Keratinocyte (primary cell): ENCODE measurements around the gene ZNF682. TPM values are rescaled to one million over a fixed set of nuclear protein-coding genes. Genes with fewer than 3 reads are reported as not detected.

Experiments used
- DNase-seq: peaks from one replicate; pipeline ENCODE4 v3.0.0-alpha.2; 2011; ENCODE audit warnings: low read depth, missing footprints, low spot score
- FAIRE-seq: peaks from 2 replicates; lab custom pipeline; 2011; peaks lifted over from hg19 to GRCh38; lab: Jason Lieb, UNC
- H2AFZ ChIP-seq: 2 replicates; pipeline ENCODE4 v1.6.0; 2012; ENCODE audit warnings: low read length, control low read depth, inconsistent platforms; ENCODE audit not compliant: control insufficient read depth
- H3K27ac ChIP-seq: 2 replicates; pipeline ENCODE4 v1.5.1; 2011; ENCODE audit warnings: low read length; ENCODE audit not compliant: control insufficient read depth, insufficient read depth
- H3K27me3 ChIP-seq: 3 replicates; pipeline ENCODE4 v1.6.0; 2011; ENCODE audit warnings: low read length; ENCODE audit not compliant: control insufficient read depth, insufficient read depth; ENCODE audit errors: extremely low read depth
- H3K36me3 ChIP-seq, 2 experiments: 2 replicates in 1 of 2; 3 replicates in 1 of 2; pipeline ENCODE4 v1.5.1; 2011; ENCODE audit warnings: low read length in 2 of 2, mild to moderate bottlenecking in 1 of 2; ENCODE audit not compliant: control insufficient read depth in 2 of 2, insufficient read depth in 2 of 2; ENCODE audit errors: extremely low read depth in 1 of 2
- H3K4me1 ChIP-seq: 3 replicates; pipeline ENCODE4 v1.5.1; 2011; ENCODE audit warnings: low read length; ENCODE audit not compliant: control insufficient read depth, insufficient read depth; ENCODE audit errors: extremely low read depth
- H3K4me2 ChIP-seq: 3 replicates; pipeline ENCODE4 v1.6.0; 2011; ENCODE audit warnings: low read depth, low read length; ENCODE audit not compliant: control insufficient read depth, insufficient read depth; ENCODE audit errors: extremely low read depth
- H3K4me3 ChIP-seq, 3 experiments: fragments of 200-600 bp in 1 of 3; sonication (generic) in 1 of 3; 2 replicates in 2 of 3; 3 replicates in 1 of 3; pipeline ENCODE4 v1.5.1; 2011 to 2016; ENCODE audit warnings: low read length in 3 of 3, mild to moderate bottlenecking in 3 of 3, control low read depth in 2 of 3, inconsistent platforms in 1 of 3, low read depth in 1 of 3, mixed read lengths in 1 of 3, mixed run types in 1 of 3, moderate library complexity in 1 of 3; ENCODE audit not compliant: control insufficient read depth in 2 of 3, insufficient read depth in 2 of 3; ENCODE audit errors: extremely low read depth in 1 of 3
- H3K79me2 ChIP-seq: 2 replicates; pipeline ENCODE4 v1.6.0; 2012; ENCODE audit warnings: low read length; ENCODE audit not compliant: control insufficient read depth, insufficient read depth
- H3K9ac ChIP-seq: 3 replicates; pipeline ENCODE4 v1.6.0; 2011; ENCODE audit warnings: low read length; ENCODE audit not compliant: control insufficient read depth, insufficient read depth; ENCODE audit errors: extremely low read depth
- H3K9me1 ChIP-seq: 3 replicates; pipeline ENCODE4 v1.6.0; 2011; ENCODE audit warnings: low read length; ENCODE audit not compliant: control insufficient read depth, insufficient read depth; ENCODE audit errors: extremely low read depth
- H3K9me3 ChIP-seq: 2 replicates; pipeline ENCODE4 v1.5.1; 2012; ENCODE audit warnings: low read depth, low read length; ENCODE audit not compliant: control insufficient read depth
- H4K20me1 ChIP-seq: 3 replicates; pipeline ENCODE4 v1.6.0; 2011; ENCODE audit warnings: low read length; ENCODE audit not compliant: control insufficient read depth, insufficient read depth; ENCODE audit errors: extremely low read depth
- EZH2 ChIP-seq: IDR thresholded peaks from one replicate; pipeline ENCODE4 v1.6.1; 2012; ENCODE audit warnings: inconsistent platforms, mild to moderate bottlenecking, low read length, moderate library complexity
- dilution Hi-C: fragments of 300-500 bp; cut with MboI; formaldehyde crosslinking; loops from one replicate; pipeline ENCODE4 v1.7.0; 2020; ENCODE audit warnings: low sequenced_read_pairs; ENCODE audit not compliant: extremely low pct_ligation_motif_present
- polyA plus RNA-seq, 5 experiments: library from polyadenylated mRNA; depleted of rRNA in 3 of 5; stranded (reverse) in 3 of 5; stranded (forward) in 1 of 5; unstranded in 1 of 5; fragments of >200 nt; gene quantifications; 1 replicate in 1 of 5; 2 replicates in 3 of 5; 3 replicates in 1 of 5; pipeline versions ENCODE4 v1.2.1 to v1.2.3, GENCODE V29; 2011 to 2012; ENCODE audit warnings: missing spikeins in 2 of 5, low read depth in 1 of 5, low replicate concordance in 1 of 5
- small RNA-seq, 3 experiments: library from RNA; depleted of rRNA; stranded (forward); fragments of <200 nt; gene quantifications; one replicate each; pipeline ENCODE3, GENCODE V24; 2012; ENCODE audit warnings: low read depth in 3 of 3, low replicate concordance in 1 of 3; ENCODE audit not compliant: insufficient read length in 3 of 3
- TF ChIP-seq, protein P1 (sequence below), 3 experiments: IDR thresholded peaks in 1 of 3; conservative IDR thresholded peaks in 1 of 3; optimal IDR thresholded peaks in 1 of 3; 2 replicates in 2 of 3; 3 replicates in 1 of 3; pipeline versions ENCODE3 to v1.5.1; 2011; ENCODE audit warnings: low read length in 3 of 3, mild to moderate bottlenecking in 3 of 3, moderate library complexity in 2 of 3, control low read depth in 1 of 3, inconsistent platforms in 1 of 3; ENCODE audit not compliant: insufficient read depth in 2 of 3; ENCODE audit errors: extremely low read depth in 1 of 3

Gene ZNF682
- polyA plus RNA-seq, 1 donor (not counting 4 experiments of a cell fraction or from before 2014, with no cell fraction given): 6.0 TPM

DNA sequence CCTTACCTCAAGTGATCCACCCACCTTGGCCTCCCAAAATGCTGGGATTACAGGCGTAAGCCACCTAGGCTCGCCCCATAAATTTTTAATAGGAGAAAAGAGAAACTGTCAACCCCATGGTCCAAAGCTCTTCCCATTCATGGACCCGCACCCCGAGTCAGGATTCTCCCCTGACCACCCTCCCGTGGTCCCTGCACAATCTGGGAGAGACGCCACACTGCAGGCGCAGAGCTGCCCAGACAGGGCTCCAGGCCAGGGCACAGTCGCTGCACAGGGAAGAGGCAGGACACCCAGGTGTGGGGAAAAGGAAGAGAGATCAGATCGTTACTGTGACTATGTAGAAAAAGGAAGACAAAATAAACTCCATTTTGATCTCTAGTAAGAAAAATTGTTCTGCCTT, 84.1 kb downstream of the ZNF682 start:
- no peak for FAIRE-seq
- Histone ChIP-seq H3K4me1 (no peaks in the 10 kb centered on the region), H3K27me3 (no peaks in the 10 kb centered on the region), H3K4me2 (no peak overlapping the region), H3K36me3 (no peaks in the 10 kb centered on the region), H3K27ac (no peak overlapping the region), H3K9ac (no peak overlapping the region), H3K79me2 (no peaks in the 10 kb centered on the region), H4K20me1 (no peaks in the 10 kb centered on the region), H2AFZ (no peak overlapping the region), H3K4me3 (no peak overlapping the region), H3K9me1 (no peaks in the 10 kb centered on the region), H3K9me3 (no peaks in the 10 kb centered on the region)
- DNase-seq: no peak
- TF ChIP-seq, protein P1, sequence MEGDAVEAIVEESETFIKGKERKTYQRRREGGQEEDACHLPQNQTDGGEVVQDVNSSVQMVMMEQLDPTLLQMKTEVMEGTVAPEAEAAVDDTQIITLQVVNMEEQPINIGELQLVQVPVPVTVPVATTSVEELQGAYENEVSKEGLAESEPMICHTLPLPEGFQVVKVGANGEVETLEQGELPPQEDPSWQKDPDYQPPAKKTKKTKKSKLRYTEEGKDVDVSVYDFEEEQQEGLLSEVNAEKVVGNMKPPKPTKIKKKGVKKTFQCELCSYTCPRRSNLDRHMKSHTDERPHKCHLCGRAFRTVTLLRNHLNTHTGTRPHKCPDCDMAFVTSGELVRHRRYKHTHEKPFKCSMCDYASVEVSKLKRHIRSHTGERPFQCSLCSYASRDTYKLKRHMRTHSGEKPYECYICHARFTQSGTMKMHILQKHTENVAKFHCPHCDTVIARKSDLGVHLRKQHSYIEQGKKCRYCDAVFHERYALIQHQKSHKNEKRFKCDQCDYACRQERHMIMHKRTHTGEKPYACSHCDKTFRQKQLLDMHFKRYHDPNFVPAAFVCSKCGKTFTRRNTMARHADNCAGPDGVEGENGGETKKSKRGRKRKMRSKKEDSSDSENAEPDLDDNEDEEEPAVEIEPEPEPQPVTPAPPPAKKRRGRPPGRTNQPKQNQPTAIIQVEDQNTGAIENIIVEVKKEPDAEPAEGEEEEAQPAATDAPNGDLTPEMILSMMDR (optimal IDR thresholded peaks at IDR 0.05 in 1 of 3, IDR thresholded peaks at IDR 0.05 in 1 of 3, conservative IDR thresholded peaks at IDR 0.05 in 1 of 3; ENCODE audit: extremely low read depth in 1 of 3, insufficient read depth in 2 of 3, low read length in 3 of 3): no peak
- TF ChIP-seq EZH2: no peak
- dilution Hi-C loops: no loop called here

Small RNA genes within 50 kb of the gene (small RNA-seq; reads per million reads assigned to genes)
- 0 reads per million in 3 experiments for gene AC006539.3

Other genes with a start within 250 kb of the ZNF682 start
- gene ZNF506, start 217.8 kb downstream of the ZNF682 start, polyA plus RNA-seq: 5.6 to 9.7 TPM (median 8.7 TPM) in 3 replicates
- 1.8 to 2.3 TPM (median 2.0 TPM) in 3 replicates for gene ZNF253, start 173.6 kb downstream of the ZNF682 start, polyA plus RNA-seq
- gene ZNF93, start 138.6 kb downstream of the ZNF682 start, polyA plus RNA-seq: 4.3 to 4.8 TPM (median 4.8 TPM) in 3 replicates
- 2.8 to 5.8 TPM (median 3.3 TPM) in 3 replicates for gene ZNF90, start 38.5 kb upstream of the ZNF682 start, polyA plus RNA-seq
- 3.6 to 5.4 TPM (median 4.4 TPM) in 3 replicates for gene ZNF486, start 127.7 kb upstream of the ZNF682 start, polyA plus RNA-seq